Mucosa of descending colon (tissue), 3 donors: ENCODE data around the gene RORC. TPM values are rescaled to one million over a fixed set of nuclear protein-coding genes. Genes with fewer than 3 reads are reported as not detected.

Experiments used
- ATAC-seq: fragments of 200-7000 bp; cut with Tn5 transposase; one replicate; pipeline ENCODE4 v1.9.1; 2020; ENCODE audit warnings: mild to moderate bottlenecking, moderate library complexity
- DNase-seq, 3 donors: peaks; one replicate each; pipeline ENCODE4 v3.0.0-alpha.2; 2020
- H3K36me3 ChIP-seq: fragments of 200-600 bp; one replicate; pipeline ENCODE4 v1.8.0; 2021; ENCODE audit warnings: low read depth, mild to moderate bottlenecking
- H3K4me1 ChIP-seq: fragments of 200-600 bp; one replicate; pipeline ENCODE4 v1.8.0; 2021; ENCODE audit warnings: low read depth, mild to moderate bottlenecking
- H3K4me3 ChIP-seq: fragments of 200-600 bp; one replicate; pipeline ENCODE4 v1.8.0; 2021; ENCODE audit warnings: mild to moderate bottlenecking
- H3K9me3 ChIP-seq: fragments of 200-600 bp; one replicate; pipeline ENCODE4 v1.8.0; 2021; ENCODE audit warnings: mild to moderate bottlenecking
- intact Hi-C, 2 donors: fragments of 100-400 bp; cut with DNase I in 1 of 2; cut with micrococcal nuclease in 1 of 2; formaldehyde crosslinking; loops; one replicate each; pipeline versions ENCODE4 v1.11.0 to v1.11.1; 2022; cut with DNase I, micrococcal nuclease
- total RNA-seq, 3 donors: library from RNA; stranded (reverse); fragmentation: NEBNext Ultra II Directional in 2 of 3; extraction: Animal tissue kit (Norgen Biotek cat#: 25700) in 2 of 3; gene quantifications; one replicate each; pipeline versions ENCODE4 v1.2.1 to v1.2.4, GENCODE V29; 2021 to 2023
- TF ChIP-seq, protein P1 (sequence below): fragments of 200-600 bp; IDR thresholded peaks from one replicate; pipeline ENCODE4 v1.8.0; 2022; ENCODE audit warnings: antibody characterized with exemption, mild to moderate bottlenecking
- donor health status: DM: no; HTN: no; CAD: no; lungs with moderate emphysema.
- donor health status: DM: no; HTN: no; CAD: no.
- donor health status: DM: no; HTN: yes; CAD: no.

The RORC gene
- total RNA-seq, 3 donors from 2014 or later, result 9.5 to 29.5 (median 17.7) TPM

DNA sequence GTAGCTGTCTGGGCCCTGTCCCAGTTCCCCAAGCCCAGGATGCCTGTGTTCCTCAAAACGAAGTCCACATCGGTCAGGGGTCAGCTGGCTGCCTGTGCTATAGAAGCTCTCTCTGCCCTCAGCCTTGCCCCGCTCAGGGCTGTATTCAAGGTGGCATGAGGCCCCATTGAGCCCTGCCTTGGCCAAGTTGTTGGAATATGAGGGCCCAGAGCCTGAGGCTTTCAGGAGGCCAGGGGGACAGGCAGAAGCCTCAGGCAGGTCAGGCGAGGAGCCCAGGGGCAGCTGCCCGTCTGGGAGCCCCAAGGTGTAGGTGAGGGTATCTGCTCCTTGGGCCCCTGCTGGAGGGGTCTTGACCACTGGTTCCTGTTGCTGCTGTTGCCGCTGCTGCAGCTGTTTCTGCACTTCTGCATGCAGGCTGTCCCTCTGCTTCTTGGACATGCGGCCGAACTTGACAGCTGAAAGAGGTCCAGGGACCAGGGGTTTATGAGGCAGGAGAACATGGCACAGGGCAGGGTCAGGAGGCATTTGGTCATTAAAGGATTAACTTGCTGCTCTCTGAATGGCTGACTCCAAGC is 16.5 kb downstream of the RORC start:
- no peak for DNase-seq
- TF ChIP-seq, protein P1, sequence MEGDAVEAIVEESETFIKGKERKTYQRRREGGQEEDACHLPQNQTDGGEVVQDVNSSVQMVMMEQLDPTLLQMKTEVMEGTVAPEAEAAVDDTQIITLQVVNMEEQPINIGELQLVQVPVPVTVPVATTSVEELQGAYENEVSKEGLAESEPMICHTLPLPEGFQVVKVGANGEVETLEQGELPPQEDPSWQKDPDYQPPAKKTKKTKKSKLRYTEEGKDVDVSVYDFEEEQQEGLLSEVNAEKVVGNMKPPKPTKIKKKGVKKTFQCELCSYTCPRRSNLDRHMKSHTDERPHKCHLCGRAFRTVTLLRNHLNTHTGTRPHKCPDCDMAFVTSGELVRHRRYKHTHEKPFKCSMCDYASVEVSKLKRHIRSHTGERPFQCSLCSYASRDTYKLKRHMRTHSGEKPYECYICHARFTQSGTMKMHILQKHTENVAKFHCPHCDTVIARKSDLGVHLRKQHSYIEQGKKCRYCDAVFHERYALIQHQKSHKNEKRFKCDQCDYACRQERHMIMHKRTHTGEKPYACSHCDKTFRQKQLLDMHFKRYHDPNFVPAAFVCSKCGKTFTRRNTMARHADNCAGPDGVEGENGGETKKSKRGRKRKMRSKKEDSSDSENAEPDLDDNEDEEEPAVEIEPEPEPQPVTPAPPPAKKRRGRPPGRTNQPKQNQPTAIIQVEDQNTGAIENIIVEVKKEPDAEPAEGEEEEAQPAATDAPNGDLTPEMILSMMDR, result no peak

DNA sequence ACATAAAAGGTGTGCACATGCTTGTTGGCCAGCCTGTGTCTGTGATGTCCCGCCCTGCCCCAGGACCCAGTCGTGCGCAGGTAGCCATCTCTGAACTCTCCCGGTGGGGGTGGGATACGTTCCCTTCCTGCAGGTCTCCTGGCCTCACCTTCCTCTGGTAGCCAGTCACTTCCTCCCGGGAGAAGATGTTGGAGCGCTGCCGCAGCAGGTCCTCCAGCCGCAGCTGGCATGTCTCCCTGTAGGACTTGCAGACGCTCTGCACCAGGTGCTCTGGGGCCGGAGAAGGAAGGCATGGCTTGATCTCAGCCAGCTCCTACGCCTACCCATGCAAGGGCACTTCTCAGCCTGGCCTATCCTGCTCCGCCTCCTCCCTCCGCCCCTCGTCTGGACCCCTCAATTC is 17.2 kb downstream of the RORC start:
- H3K4me3 ChIP-seq, result no peak overlapping the region
- no peaks in the 10 kb centered on the region for H3K4me1 ChIP-seq
- ATAC-seq (no peak), DNase-seq (no peak)
- TF ChIP-seq, protein P1, result no peak
- intact Hi-C loops, result no loop called here
- H3K9me3 ChIP-seq, result no peaks in the 10 kb centered on the region
- H3K36me3 ChIP-seq, result no peaks in the 10 kb centered on the region

More for the DNA sequence above, 16.5 kb downstream of the RORC start:
- no peaks in the 10 kb centered on the region for H3K36me3 ChIP-seq
- H3K9me3 ChIP-seq, result no peaks in the 10 kb centered on the region
- H3K4me3 ChIP-seq, result no peak overlapping the region
- intact Hi-C loops, result no loop called here
- no peaks in the 10 kb centered on the region for H3K4me1 ChIP-seq
- ATAC-seq, result no peak

DNA sequence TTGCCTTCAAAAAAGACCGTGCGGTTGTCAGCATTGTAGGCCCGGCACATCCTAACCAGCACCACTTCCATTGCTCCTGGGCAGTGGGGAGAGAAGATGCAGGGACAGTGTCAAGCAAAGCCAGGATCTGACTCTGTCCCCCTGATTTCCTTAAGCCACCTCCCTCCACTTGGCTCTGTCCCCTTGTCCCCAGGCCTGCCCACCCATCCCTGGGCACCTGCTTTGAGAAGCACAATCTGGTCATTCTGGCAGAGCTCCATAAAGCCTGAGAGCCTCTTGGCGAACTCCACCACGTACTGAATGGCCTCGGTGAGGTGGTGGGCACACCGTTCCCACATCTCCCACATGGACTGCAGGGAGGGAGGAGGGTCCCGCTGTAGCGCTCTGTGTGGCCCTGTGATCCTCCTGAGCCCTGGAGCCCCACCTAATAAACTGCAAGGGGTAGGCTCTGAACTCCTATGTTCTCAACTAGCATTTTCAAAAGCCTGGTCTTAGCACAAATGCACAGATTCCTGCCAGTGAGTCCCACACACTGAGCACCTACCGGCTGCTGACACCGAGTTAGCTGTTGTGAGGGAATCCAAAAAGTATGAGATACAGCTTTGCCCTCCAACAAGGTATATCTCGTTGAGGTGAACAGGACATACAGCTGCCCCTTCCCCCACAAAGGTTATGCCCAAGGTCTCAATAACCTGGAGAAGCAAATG is 18.2 kb downstream of the RORC start:
- DNase-seq, result no peak
- H3K9me3 ChIP-seq, result no peaks in the 10 kb centered on the region
- intact Hi-C loops, result no loop called here
- no peaks in the 10 kb centered on the region for H3K36me3 ChIP-seq
- TF ChIP-seq, protein P1, result no peak
- H3K4me3 ChIP-seq, result no peak overlapping the region
- no peaks in the 10 kb centered on the region for H3K4me1 ChIP-seq
- ATAC-seq, result no peak

DNA sequence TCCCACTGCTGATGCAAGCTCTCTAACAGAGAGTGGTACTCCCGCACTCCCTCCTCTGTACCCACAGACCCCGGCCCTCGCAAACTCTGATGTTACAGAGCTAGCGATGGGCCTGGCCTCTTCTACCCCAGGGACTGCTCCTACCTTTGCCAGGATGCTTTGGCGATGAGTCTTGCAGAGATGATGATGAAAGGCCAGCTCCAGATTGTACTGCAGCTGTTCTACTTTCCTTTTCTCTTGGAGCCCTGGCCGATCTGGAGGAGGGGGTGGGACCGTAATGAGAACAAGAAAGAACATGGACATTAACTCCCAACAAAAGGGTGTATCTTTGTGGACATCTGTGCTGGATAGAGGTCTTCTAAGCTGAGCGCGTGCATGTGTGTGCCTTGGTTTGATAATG is 20.4 kb downstream of the RORC start:
- no peak overlapping the region for H3K4me3 ChIP-seq
- H3K36me3 ChIP-seq, result no peaks in the 10 kb centered on the region
- DNase-seq (no peak), ATAC-seq (no peak)
- H3K9me3 ChIP-seq, result no peaks in the 10 kb centered on the region
- H3K4me1 ChIP-seq, result no peaks in the 10 kb centered on the region
- TF ChIP-seq, protein P1, result no peak
- intact Hi-C loops, result no loop called here

DNA sequence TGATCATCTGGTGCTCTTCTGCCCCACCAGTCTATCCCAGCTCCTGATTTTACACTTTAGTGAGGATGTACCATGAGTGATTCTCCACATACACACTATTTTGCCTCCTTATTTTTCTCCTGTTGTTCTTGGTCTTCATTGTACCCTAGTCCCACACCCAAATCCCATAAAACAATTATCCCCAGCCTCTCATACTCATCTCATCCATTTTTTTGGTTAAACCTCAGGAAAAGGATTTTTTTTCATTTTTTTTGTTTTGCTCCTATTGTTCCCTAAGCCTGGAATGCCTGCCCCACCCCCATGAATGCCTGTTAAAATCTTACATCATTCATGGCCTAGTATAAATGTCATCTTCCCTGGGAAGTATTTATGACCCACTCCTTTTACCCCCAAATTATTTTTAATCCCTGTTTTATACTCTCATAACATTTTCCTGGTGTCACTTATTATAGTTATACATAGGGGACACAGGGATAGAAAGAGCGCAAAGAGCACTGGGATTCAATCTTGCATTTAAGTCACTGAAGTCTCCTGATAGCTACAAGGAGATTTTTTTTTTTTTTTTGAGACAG is 21.5 kb downstream of the RORC start:
- Histone ChIP-seq H3K36me3 (no peaks in the 10 kb centered on the region), H3K4me3 (no peak overlapping the region), H3K4me1 (no peaks in the 10 kb centered on the region), H3K9me3 (no peaks in the 10 kb centered on the region)
- DNase-seq, result no peak
- intact Hi-C loops, result no loop called here
- no peak for ATAC-seq
- TF ChIP-seq, protein P1, result no peak
